ENCODE measurements around the gene MUC5AC. TPM values are rescaled to one million over a fixed set of nuclear protein-coding genes. Genes with fewer than 3 reads are reported as not detected.
"Not testable (repeated sequence)": the region's sequence is repeated elsewhere in the genome, so short reads cannot be mapped to it uniquely, and the experiment has no call there.

The MUC5AC gene
- polyA plus RNA-seq, 3 donors = 0.01 TPM; not detected in 1

DNA sequence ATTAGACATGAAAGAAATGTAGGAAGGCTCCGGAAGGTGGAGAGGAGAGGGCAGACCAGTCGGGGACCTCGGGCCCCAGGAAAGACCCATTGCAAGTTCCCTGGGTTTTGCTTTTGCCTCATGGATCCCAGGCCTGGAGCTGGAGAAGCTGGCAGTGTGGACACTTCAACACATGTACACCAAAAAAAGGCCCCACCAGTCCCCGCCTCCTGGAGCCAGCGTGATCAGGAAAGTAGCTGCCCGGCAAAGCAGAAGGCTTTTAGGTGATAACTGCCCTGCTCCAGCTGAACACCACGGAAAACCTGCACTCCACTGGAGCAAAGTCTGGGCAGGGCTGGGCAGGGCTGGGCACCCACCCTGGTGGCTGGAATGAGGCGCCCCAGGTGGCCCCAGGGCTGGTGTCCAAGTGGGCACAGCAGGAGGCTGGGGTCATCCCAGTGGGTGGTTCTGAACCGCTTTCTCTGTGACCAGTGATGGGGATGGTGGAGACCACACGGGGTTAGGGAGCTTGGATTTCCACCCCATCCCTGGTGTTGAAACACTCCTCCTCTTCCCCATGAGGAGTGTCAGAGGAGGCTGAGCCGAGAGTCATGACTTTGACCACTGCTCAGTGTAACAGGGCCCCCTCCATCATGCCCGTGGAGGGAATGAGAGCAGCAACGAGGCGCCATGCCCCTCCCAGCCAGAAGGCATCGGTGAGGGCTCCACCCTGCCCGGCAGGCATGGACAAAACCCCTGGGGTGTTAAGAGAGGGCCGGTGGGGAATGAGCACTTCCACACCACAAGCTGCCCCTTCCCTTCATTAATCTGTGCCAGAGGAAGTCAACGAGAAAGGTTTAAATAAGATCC, 16.9 kb upstream of the MUC5AC start:
- no peak for DNase-seq

GRCh38 chr11:1146365-1146764, 11.4 kb upstream of the MUC5AC start:
- DNase-seq = no peak

- no peak for DNase-seq
Observed at GRCh38 chr11:1147792-1148191, 10.0 kb upstream of the MUC5AC start.

DNA sequence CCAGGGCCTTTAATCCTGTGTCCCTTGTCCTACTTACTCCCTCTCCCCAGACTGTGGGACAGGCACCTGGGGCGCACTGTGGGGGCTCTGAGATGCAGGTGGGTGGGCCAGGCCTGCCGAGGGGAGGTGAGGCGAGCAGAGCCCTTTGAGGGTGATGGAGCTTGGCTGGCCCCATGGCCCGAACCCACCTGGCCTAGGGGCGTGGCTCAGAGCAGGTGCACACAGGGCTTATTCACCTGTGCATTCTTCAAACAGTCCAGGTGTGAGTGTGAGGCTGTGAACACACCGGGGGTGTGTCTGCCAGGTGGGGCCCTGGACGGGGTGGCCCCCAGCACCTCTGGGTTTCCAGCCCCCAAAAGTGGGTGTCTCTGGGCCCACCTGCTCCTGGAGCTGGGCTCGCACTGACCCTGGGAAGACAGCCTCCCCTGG, 9.0 kb upstream of the MUC5AC start:
- no peak for DNase-seq

- DNase-seq = no peak
Observed at GRCh38 chr11:1149545-1149944, 8.2 kb upstream of the MUC5AC start.

DNA sequence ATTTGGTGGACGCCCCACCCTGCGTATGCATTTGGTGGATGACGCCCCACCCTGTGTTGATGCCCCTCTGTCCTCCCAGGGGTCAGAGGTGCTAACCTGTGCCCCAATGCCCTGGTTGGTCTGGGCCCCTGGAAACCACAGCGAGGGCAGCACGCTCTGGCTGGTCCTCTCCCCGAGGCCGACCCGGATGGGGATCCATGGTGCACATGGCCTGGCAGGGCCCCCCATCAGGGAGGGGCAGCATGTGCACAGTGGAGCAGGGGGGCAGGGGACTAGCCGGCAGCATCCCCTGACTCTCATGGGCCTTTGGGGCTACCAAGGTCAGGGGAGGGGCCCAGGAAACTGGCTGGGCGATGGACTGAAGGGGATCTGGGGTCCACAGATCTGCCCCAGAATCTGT, 7.6 kb upstream of the MUC5AC start:
- DNase-seq = no peak

DNA sequence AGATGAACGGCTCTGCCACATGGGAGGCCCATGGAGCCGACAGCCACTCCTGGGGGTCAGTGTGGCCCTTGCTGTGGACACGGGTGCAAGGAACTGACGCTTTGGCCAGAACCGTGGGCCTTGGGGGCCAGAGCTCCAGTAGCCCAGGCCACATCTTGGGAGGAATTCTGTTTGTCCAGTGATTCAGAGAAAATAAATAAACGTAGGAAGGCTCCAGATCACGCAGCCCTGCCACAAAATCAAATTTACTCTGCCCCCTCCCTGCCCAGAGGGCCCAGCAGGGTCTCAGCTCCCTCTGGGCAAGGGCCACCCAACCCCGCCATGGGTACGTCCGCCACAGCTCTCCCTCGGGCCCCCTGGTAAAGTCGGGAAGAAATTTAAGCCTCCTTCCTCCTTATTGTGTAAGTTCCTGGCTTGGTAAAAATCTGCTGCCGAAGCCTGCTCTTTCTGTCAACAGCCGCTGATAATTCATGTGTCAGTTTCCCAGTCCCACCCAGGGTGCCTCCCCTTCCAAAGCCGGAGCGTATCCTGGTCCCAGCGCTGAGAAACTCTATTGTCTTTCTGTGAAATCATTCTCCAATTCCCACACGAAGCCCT, 6.9 kb upstream of the MUC5AC start:
- no peak for DNase-seq

- no peak for DNase-seq
Observed at GRCh38 chr11:1151366-1152315, 6.1 kb upstream of the MUC5AC start.

GRCh38 chr11:1152316-1153104, 5.2 kb upstream of the MUC5AC start:
- no peak for DNase-seq

DNA sequence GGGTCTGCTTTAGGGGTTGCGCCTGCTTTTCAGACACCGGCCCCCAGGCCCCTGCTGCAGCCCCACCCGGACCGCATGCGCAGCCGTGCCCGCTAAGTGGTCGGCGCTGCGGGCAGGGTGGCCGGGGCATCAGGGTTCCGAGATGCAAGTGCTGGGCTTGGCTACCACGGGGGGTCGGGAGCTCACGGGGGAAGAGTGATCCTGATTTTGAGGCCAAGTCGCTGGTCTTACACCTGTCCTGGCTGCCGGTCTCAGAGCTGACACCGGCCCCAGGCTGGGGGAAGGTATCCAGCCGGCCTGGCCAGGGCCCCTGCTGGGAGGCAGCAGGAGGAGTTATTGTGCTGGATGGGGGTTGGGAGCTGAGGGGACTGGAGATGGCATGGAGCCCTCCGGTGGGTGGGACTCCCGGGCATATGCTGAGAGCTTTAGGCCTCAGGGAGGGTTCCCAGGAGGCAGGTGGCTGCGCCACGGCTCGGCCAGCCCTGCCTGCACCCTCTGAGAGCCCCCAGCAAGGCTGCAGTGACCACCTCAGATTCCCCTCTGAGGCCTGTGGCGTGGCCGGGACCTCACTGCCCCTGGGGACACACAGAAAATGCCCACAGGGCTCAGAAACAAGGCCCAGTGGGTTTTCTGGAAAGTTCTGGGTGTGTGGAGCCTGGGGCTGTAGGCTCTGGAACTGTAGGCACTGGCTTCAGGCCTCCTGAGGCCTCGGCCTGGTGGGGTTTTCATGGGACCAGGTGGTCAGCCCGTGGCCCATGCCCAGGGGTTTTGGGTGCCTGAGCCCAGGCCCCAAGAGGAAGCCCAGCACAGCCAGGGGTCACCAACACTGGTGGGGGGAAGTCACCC, 4.4 kb upstream of the MUC5AC start:
- no peak for DNase-seq

DNA sequence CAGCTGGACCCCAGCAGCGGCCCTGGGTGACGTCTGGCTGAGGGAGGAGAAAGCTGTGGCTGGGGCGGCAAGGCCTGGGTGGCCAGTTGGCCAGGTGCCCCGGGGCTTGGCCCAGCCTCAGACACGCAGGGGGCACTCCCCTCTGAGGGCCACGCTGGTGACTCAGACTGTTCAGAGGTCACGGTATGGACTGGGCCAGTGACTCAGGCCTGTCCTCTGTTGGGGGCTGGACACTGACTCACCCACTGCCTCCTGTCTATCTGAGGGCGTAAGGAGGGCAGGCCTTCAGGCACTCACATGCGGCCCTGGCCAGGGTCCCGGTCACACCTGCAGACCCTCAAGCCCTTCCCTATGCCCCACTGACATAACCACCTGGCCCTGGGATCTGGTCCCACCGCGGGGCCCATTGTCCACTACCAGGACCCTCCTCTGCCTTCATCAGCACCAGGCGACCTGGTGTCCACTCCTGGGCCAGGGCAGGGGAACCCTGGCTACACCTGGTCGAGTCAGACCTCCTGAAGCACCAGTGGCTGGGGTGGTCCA, 3.7 kb upstream of the MUC5AC start:
- no peak for DNase-seq

- DNase-seq = not testable (repeated sequence)
Observed at GRCh38 chr11:1154656-1155055, 3.1 kb upstream of the MUC5AC start.

DNA sequence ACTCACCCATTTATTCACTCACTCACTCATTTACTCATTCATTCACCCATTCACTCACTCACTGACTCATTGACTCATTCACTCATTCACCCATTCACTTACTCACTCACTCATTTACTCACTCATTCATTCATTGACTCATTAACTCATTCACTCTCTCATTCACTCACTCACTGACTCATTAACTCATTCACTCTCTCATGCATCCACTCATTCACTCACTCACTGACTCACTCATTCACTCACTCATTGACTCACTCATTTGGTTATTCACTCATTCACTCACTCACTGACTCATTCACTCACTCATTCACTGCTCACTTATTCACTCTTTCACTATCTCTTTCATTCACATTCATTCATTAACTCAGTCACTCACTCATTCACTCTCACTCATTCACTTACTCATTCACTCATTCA, 2.5 kb upstream of the MUC5AC start:
- no peak for DNase-seq

GRCh38 chr11:1156506-1157340, 1.0 kb upstream of the MUC5AC start:
- DNase-seq = no peak

GRCh38 chr11:1157341-1157644, 460 bp upstream of the MUC5AC start:
- no peak for DNase-seq

- DNase-seq = no peak
Observed at GRCh38 chr11:1158681-1159487, 1.1 kb downstream of the MUC5AC start.

DNA sequence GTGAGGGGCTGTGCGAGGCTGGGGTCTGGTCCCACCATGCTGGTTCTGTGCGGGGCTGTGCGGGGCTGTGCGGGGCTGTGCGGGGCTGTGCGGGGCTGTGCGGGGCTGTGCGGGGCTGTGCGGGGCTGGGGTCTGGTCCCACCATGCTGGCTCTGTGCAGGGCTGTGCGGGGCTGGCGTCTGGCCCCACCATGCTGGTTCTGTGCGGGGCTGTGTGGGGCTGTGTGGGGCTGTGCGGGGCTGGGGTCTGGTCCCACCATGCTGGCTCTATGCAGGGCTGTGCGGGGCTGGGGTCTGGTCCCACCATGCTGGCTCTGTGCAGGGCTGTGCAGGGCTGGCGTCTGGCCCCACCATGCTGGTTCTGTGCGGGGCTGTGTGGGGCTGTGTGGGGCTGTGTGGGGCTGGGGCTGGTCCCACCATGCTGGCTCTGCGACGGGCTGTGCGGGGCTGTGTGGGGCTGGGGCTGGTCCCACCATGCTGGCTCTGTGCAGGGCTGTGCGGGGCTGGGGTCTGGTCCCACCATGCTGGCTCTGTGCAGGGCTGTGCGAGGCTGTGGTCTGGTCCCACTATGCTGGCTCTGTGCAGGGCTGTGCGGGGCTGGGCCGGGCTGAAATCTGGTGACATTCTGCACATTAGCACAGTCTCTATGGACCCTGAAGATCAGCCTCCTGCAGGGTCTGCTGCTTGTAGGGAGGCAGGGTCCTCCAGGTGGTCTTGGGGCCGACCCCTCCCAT, 1.9 kb downstream of the MUC5AC start:
- not testable (repeated sequence) for DNase-seq

Measured in renal pelvis (tissue), 4 donors.